Heart right ventricle (tissue), 16 donors: Measurements from ENCODE around the gene GSTA1. TPM values are rescaled to one million over a fixed set of nuclear protein-coding genes. Genes with fewer than 3 reads are reported as not detected.
"Not testable (repeated sequence)": the region's sequence is repeated elsewhere in the genome, so short reads cannot be mapped to it uniquely, and the experiment has no call there.

Experiments
- ATAC-seq, 8 donors: fragments of 200-7000 bp; cut with Tn5 transposase; one replicate each; pipeline ENCODE4 v1.9.1; 2020; ENCODE audit warnings: mild to moderate bottlenecking in 8 of 8, moderate library complexity in 8 of 8, moderate number of reproducible peaks in 1 of 8
- DNase-seq, 2 donors: peaks; one replicate each; pipeline ENCODE4 v3.0.0-alpha.2; 2020
- H3K27ac ChIP-seq, 10 donors: fragments of 200-600 bp; sonication (generic) in 2 of 10; one replicate each; pipeline versions ENCODE4 v1.5.0 to v1.8.0; 2020 to 2022; ENCODE audit warnings: mild to moderate bottlenecking in 3 of 10
- H3K27me3 ChIP-seq, 7 donors: fragments of 200-600 bp; one replicate each; pipeline ENCODE4 v1.8.0; 2021 to 2022; ENCODE audit warnings: mild to moderate bottlenecking in 2 of 7
- H3K36me3 ChIP-seq, 9 donors: fragments of 200-600 bp; sonication (generic) in 1 of 9; one replicate each; pipeline versions ENCODE4 v1.5.0 to v1.8.0; 2020 to 2022; ENCODE audit warnings: mild to moderate bottlenecking in 2 of 9
- H3K4me1 ChIP-seq, 9 donors: fragments of 200-600 bp; sonication (generic) in 1 of 9; one replicate each; pipeline versions ENCODE4 v1.5.0 to v1.8.0; 2020 to 2022; ENCODE audit warnings: mild to moderate bottlenecking in 4 of 9
- H3K4me3 ChIP-seq, 10 donors: fragments of 200-600 bp; sonication (generic) in 2 of 10; one replicate each; pipeline versions ENCODE4 v1.5.0 to v1.8.0; 2020 to 2022; ENCODE audit warnings: mild to moderate bottlenecking in 7 of 10, moderate library complexity in 2 of 10
- H3K9me3 ChIP-seq, 11 donors: fragments of 200-600 bp in 10 of 11; sonication (generic) in 2 of 11; one replicate each; pipeline versions ENCODE4 v1.5.0 to v1.8.0; 2013 to 2022; ENCODE audit warnings: mild to moderate bottlenecking in 2 of 11, control low read depth in 1 of 11, moderate library complexity in 1 of 11
- CTCF ChIP-seq, 9 donors: fragments of 200-600 bp; sonication (generic) in 2 of 9; IDR thresholded peaks; one replicate each; pipeline versions ENCODE4 v1.5.0 to v1.8.0; 2021 to 2022; ENCODE audit warnings: antibody characterized with exemption in 9 of 9, mild to moderate bottlenecking in 5 of 9, moderate library complexity in 1 of 9
- WGBS, 2 donors: extraction: QIAGEN DNeasy Blood & Tissue Kit; methylation state at CpG; one replicate each; pipeline ENCODE4 v1.1.7; 2013; ENCODE audit warnings: inconsistent platforms in 1 of 2; 5-methylcytosine and 5-hydroxymethylcytosine counted together
- intact Hi-C, 10 donors: fragments of 100-400 bp; cut with DNase I; formaldehyde crosslinking; loops; one replicate each; pipeline versions ENCODE4 v1.11.1 to v1.14.2; 2022
- polyA plus RNA-seq, 2 donors: library from polyadenylated mRNA; stranded (reverse); fragments of 200-250 nt; gene quantifications; one replicate each; pipeline ENCODE4 v1.2.3, GENCODE V29; 2013
- total RNA-seq, 10 donors: library from RNA; stranded (reverse); fragmentation: NEBNext Ultra II Directional in 3 of 10; extraction: Animal tissue kit (Norgen Biotek cat#: 25700) in 3 of 10; gene quantifications; one replicate each; pipeline versions ENCODE4 v1.2.1 to v1.2.4, GENCODE V29; 2021 to 2023
- donor health status: Arrhythmogenic right ventricular cardiomyopathy.
- donor health status: ischemic (EF 13 %, LVEDD 7.1; RV severe dilation, severe dysfunction).
- donor health status: healthy with polysubstance abuse.
- donor health status: DM: no; HTN: yes; CAD: no.
- donor health status: DM: no; HTN: no; CAD: no.
- donor health status: ischemic (EF 25% LVEDD 6.9; RV normal size, moderate dysfunction).
- donor health status: ischemic (EF 25% LVEDD 5.7; RV mildly dilated, moderate dysfunction).
- donor health status: healthy.
- donor health status: DM: yes; HTN: yes; CAD: no.
- donor health status: Ischemic cardiomyopathy.
- donor health status: ischemic (EF 35%, LVEDD 5.7; RV mildly dilated, moderate dysfunction).
- donor health status: nonischemic (EF 11% LVEDD 7.7; RV severe dilation, severe dysfunction).
- donor health status: DM: yes; HTN: yes; CAD: no.
- donor health status: PGD.
- donor health status: ischemic (EF 29% LVEDD 5.4; RV normal size, mild dysfunction).
- donor health status: nonischemic (EF 23%, LVEDD 6.1; RV moderate dilation, normal function).

The GSTA1 gene
- total and polyA plus RNA-seq, 12 donors: not detected

DNA sequence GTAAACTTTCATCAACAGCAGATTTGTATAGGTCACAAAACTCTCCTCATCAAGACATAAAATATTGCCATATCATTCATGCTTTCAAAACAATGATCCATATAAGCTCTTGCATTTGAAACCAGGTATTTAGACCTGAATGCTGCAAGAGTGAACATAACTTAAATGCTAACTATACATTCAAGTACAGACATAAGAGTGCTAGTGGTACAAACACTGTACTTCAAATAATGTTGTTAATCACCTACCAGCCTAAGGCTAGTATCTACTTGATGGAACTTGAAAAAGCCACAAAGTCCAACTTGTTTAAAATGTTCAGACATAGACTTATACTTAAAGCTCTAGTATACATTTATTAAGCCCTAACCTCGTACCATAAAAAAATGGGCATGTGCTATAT is 24.4 kb downstream of the GSTA1 start:
- H3K36me3 ChIP-seq: no peaks in the 10 kb centered on the region
- no peak for TF ChIP-seq CTCF (IDR thresholded peaks at IDR 0.05)
- ATAC-seq (no peak), DNase-seq (no peak)
- no peak overlapping the region for H3K4me3 ChIP-seq
- no peak overlapping the region for H3K27ac ChIP-seq
- WGBS, 2 donors: 34 to 47% methylated on average over 1 of the region's 1 CpG
- H3K9me3 ChIP-seq: no peaks in the 10 kb centered on the region
- H3K27me3 ChIP-seq: peaks cover 0 to 12% (median 0%) of the 10 kb centered on the region in 7 donors
- H3K4me1 ChIP-seq: no peaks in the 10 kb centered on the region
- intact Hi-C loops: no loop called here

DNA sequence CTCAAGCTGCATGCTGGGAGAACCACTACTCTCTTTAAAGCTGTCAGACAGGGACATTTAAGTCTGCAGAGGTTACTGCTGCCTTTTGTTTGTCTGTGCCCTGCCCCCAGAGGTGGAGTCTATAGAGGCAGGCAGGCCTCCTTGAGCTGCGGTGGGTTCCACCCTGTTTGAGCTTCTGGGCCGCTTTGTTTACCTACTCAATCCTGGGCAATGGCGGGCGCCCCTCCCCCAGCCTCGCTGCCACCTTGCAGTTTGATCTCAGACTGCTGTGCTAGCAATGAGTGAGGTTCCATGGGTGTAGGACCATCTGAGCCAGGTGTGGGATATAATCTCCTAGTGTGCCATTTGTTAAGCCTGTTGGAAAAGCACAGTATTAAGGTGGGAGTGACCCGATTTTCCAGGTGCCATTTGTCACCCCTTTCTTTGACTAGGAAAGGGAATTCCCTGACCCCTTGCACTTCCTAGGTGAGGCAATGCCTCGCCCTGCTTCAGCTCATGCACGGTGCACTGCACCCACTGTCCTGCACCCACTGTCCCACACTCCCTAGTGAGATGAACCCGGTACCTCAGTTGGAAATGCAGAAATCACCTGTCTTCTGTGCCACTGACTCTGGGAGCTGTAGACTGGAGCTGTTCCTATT is 26.8 kb downstream of the GSTA1 start:
- 88% methylated on average over 9 of the region's 9 CpGs for WGBS, 2 donors
- not testable (repeated sequence) for ATAC-seq

GRCh38 chr6:52769399-52769798 is 34.2 kb downstream of the GSTA1 start:
- 73 to 77% methylated on average over 4 of the region's 4 CpGs for WGBS, 2 donors
- ATAC-seq, H3K4me3 ChIP-seq, DNase-seq, H3K4me1 ChIP-seq, H3K9me3 ChIP-seq, intact Hi-C loops, H3K36me3 ChIP-seq, H3K27ac ChIP-seq, H3K27me3 ChIP-seq: not testable (repeated sequence)

More for the DNA sequence above, 26.8 kb downstream of the GSTA1 start:
- H3K27me3 ChIP-seq: peaks cover 0 to 12% (median 0%) of the 10 kb centered on the region in 7 donors
- DNase-seq, H3K27ac ChIP-seq, H3K9me3 ChIP-seq, H3K4me1 ChIP-seq, intact Hi-C loops, H3K36me3 ChIP-seq, H3K4me3 ChIP-seq: not testable (repeated sequence)

DNA sequence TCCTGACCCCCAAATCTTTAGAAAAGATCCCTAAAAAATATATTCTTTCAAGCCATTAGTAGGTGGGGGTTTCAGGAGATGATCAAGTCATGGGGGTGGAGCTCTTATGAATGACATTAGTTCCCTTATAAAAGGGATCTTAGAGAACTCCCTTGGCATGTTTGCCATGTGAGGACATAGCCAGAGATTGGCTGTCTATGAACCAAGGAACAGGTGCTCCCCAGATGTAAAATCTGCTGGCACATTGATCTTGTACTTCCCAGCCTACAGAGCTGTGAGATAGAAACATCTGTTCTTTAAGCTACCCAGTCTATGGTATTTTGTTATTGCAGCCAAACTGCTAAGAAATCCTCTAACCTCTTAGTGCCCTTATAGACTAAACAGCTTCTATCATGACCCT is 36.0 kb downstream of the GSTA1 start:
- H3K4me1 ChIP-seq, H3K4me3 ChIP-seq, H3K27me3 ChIP-seq, DNase-seq, H3K36me3 ChIP-seq, H3K27ac ChIP-seq, ATAC-seq, intact Hi-C loops, H3K9me3 ChIP-seq: not testable (repeated sequence)

DNA sequence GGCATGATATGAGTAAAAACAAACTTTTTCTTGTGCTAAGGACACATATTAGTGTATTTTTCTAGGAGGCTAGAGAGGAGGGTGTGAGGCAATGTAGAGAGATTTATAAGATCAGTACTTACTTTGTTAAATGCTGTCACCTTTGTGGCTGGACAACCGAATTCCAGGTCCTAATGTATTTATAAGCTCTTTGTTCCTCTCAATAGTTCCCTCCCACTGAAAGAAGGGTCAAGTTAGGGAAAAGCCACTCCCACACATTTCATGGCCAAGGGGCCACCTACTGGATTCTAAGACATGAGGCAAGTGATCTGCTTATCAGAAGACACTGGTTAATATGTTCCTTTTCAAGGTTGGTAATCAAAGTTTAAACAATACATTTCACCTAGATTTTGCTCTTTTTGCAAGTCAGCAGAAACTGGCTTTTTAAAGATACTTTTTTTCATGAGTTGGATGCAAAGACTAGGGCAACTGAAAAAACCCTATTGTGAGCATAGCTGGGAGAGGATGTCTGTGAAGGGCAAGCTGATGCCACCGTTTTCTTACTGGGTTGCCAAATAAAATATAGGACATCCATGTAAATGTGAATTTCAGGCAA is 40.2 kb downstream of the GSTA1 start, which contains the start of gene GSTA2:
Gene GSTA2 (minus strand): TSS at position 154 of the 595 bp plus-strand sequence. CDS start 5,528 bp downstream, outside the sequence.
- H3K27ac ChIP-seq, H3K9me3 ChIP-seq, H3K27me3 ChIP-seq, H3K4me3 ChIP-seq, H3K4me1 ChIP-seq, H3K36me3 ChIP-seq, ATAC-seq, DNase-seq, intact Hi-C loops: not testable (repeated sequence)
- WGBS, 2 donors: 15 to 65% methylated on average over 2 of the region's 2 CpGs

DNA sequence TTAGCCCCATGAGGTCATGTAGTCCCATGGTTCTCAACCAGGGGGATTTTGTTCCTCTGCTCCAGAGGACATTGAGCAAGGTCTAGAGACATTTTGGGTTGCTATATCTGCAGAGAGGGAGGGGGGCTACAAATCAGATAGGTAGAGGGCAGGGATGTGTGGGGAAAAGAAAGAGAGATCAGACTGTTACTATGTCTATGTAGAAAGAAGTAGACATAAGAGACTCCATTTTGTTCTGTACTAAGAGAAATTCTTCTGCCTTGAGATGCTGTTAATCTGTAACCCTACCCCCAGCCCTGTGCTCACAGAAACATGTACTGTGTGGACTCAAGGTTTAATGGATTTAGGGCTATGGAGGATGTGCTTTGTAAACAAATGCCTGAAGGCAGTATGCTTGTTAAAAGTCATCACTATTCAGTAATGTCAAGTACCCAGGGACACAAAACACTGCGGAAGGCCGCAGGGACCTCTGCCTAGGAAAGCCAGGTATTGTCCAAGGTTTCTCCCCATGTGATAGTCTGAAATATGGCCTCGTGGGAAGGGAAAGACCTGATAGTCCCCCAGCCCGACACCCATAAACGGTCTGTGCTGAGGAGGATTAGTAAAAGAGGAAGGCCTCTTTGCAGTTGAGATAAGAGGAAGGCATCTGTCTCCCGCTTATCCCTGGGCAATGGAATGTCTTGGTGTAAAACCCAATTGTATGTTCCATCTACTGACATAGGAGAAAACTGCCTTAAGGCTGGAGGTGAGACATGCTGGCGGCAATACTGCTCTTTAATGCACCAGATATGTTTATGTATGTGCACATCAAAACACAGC is 41.7 kb downstream of the GSTA1 start:
- H3K27me3 ChIP-seq, ATAC-seq, DNase-seq, H3K36me3 ChIP-seq, H3K9me3 ChIP-seq, intact Hi-C loops, H3K27ac ChIP-seq, H3K4me3 ChIP-seq, H3K4me1 ChIP-seq: not testable (repeated sequence)
- 49 to 58% methylated on average over 7 of the region's 7 CpGs for WGBS, 2 donors
